Ovary (tissue), 9 donors: Measurements from ENCODE around the gene GPR132. TPM values are rescaled to one million over a fixed set of nuclear protein-coding genes. Genes with fewer than 3 reads are reported as not detected.

Experiments used
- DNase-seq, 5 donors: peaks; one replicate each; pipeline ENCODE4 v3.0.0-alpha.2; 2019 to 2020
- H3K27ac ChIP-seq, 2 donors: fragments of 200-600 bp; one replicate each; pipeline versions ENCODE4 v1.5.1 to v1.8.0; 2019 to 2022
- H3K27me3 ChIP-seq: fragments of 200-600 bp; one replicate; pipeline ENCODE4 v1.8.0; 2022
- H3K36me3 ChIP-seq: fragments of 200-600 bp; sonication (generic); one replicate; pipeline ENCODE4 v1.5.1; 2019
- H3K4me1 ChIP-seq: one replicate; pipeline ENCODE4 v1.8.1; 2013; ENCODE audit warnings: mild to moderate bottlenecking, moderate library complexity; ENCODE audit not compliant: insufficient read depth
- H3K4me3 ChIP-seq: fragments of 200-600 bp; sonication (generic); one replicate; pipeline ENCODE4 v1.5.1; 2017
- H3K9me3 ChIP-seq, 2 donors: fragments of 200-600 bp in 1 of 2; sonication (generic) in 1 of 2; one replicate each; pipeline versions ENCODE4 v1.5.1 to v1.8.1; 2013 to 2019; ENCODE audit warnings: mild to moderate bottlenecking in 1 of 2, moderate library complexity in 1 of 2
- CTCF ChIP-seq, 3 donors: fragments of 450-650 bp in 2 of 3; fragments of 200-600 bp in 1 of 3; IDR thresholded peaks; one replicate each; pipeline versions ENCODE4 v1.5.1 to v1.8.0; 2016 to 2022; ENCODE audit warnings: antibody characterized with exemption in 3 of 3, mild to moderate bottlenecking in 1 of 3
- EP300 ChIP-seq: sonication (generic); formaldehyde crosslinking; IDR thresholded peaks from one replicate; pipeline ENCODE4 v1.6.1; 2017; ENCODE audit warnings: antibody characterized with exemption
- POLR2A ChIP-seq: fragments of 450-650 bp; IDR thresholded peaks from one replicate; pipeline ENCODE4 v1.6.1; 2017; ENCODE audit warnings: antibody characterized with exemption, mild to moderate bottlenecking, moderate library complexity
- WGBS, 3 donors: extraction: QIAGEN DNeasy Blood & Tissue Kit in 1 of 3; methylation state at CpG; one replicate each; pipeline versions ENCODE4 v1.1.5 to v1.1.7; 2013 to 2017; 5-methylcytosine and 5-hydroxymethylcytosine counted together
- intact Hi-C, 4 donors: fragments of 100-400 bp; cut with DNase I; formaldehyde crosslinking; loops; one replicate each; pipeline versions ENCODE4 v1.11.0 to v1.15.1; 2022 to 2023
- polyA plus RNA-seq, 2 donors: library from polyadenylated mRNA; stranded (reverse); fragments of 200-250 nt in 1 of 2; fragments of 350-450 nt in 1 of 2; fragmentation: Illumina TruSeq in 1 of 2; extraction: RNeasy Lipid Tissue Mini Kit (QIAGEN cat#74804) in 1 of 2; gene quantifications; one replicate each; pipeline ENCODE4 v1.2.3, GENCODE V29; 2013 to 2014
- total RNA-seq, 7 donors: library from RNA; depleted of rRNA in 2 of 7; stranded (reverse); fragments of >200 nt in 2 of 7; fragmentation: NEBNext Ultra II Directional in 3 of 7; extraction: Animal tissue kit (Norgen Biotek cat#: 25700) in 3 of 7; gene quantifications; one replicate each; pipeline versions ENCODE4 v1.1.0 to v1.2.4, GENCODE V29; 2016 to 2023
- donor health status: DM: no; HTN: no; CAD: no; lungs with moderate emphysema.
- donor health status: DM: no; HTN: no; CAD: no.
- donor health status: Bipolar disorder and iron deficiency.
- donor health status: DM: yes; HTN: yes; CAD: no.
- donor health status: DM: no; HTN: no; CAD: no.
- donor health status: DM: yes; HTN: yes; CAD: no.

GPR132 gene
- total and polyA plus RNA-seq, 9 donors: 0.27 to 2.0 (median 0.73) TPM

- intact Hi-C loops: no loop called here
- no peak overlapping the region for H3K4me3 ChIP-seq
- no peaks in the 10 kb centered on the region for H3K36me3 ChIP-seq
- 63 to 69% (median 65%) methylated on average over 27 to 30 of the region's 30 CpGs for WGBS, 3 donors
- no peaks in the 10 kb centered on the region for H3K4me1 ChIP-seq
- no peaks in the 10 kb centered on the region for H3K27me3 ChIP-seq
- no peak for DNase-seq
- TF ChIP-seq EP300: no peak
- TF ChIP-seq POLR2A: no peak
- no peak for TF ChIP-seq CTCF (IDR thresholded peaks at IDR 0.05)
- no peaks in the 10 kb centered on the region for H3K9me3 ChIP-seq
- H3K27ac ChIP-seq: no peak overlapping the region
Observed at GRCh38 chr14:105060751-105061427, 4.3 kb downstream of the GPR132 start.

GRCh38 chr14:105059925-105060565 lies 5.2 kb downstream of the GPR132 start:
- Histone ChIP-seq H3K27ac (no peak overlapping the region), H3K4me3 (no peak overlapping the region), H3K9me3 (no peaks in the 10 kb centered on the region), H3K36me3 (no peaks in the 10 kb centered on the region), H3K27me3 (no peaks in the 10 kb centered on the region), H3K4me1 (no peaks in the 10 kb centered on the region)
- DNase-seq: no peak
- intact Hi-C loops: no loop called here
- WGBS, 3 donors: 75 to 85% (median 78%) methylated on average over 16 of the region's 16 CpGs
- TF ChIP-seq POLR2A (no peak), EP300 (no peak), CTCF (IDR thresholded peaks at IDR 0.05) (no peak)

GRCh38 chr14:105059035-105059924 lies 6.0 kb downstream of the GPR132 start:
- WGBS, 3 donors: 65 to 69% (median 67%) methylated on average over 22 of the region's 22 CpGs
- Histone ChIP-seq H3K27ac (no peak overlapping the region), H3K36me3 (no peaks in the 10 kb centered on the region), H3K27me3 (no peaks in the 10 kb centered on the region), H3K9me3 (no peaks in the 10 kb centered on the region), H3K4me3 (no peak overlapping the region), H3K4me1 (no peaks in the 10 kb centered on the region)
- intact Hi-C loops: no loop called here
- no peak for TF ChIP-seq POLR2A
- TF ChIP-seq EP300: no peak
- no peak for TF ChIP-seq CTCF (IDR thresholded peaks at IDR 0.05)
- DNase-seq: no peak

- Histone ChIP-seq H3K9me3 (no peaks in the 10 kb centered on the region), H3K27ac (no peak overlapping the region), H3K36me3 (no peaks in the 10 kb centered on the region), H3K4me1 (no peaks in the 10 kb centered on the region), H3K27me3 (no peaks in the 10 kb centered on the region), H3K4me3 (no peak overlapping the region)
- TF ChIP-seq CTCF (IDR thresholded peaks at IDR 0.05) (no peak), EP300 (no peak)
- intact Hi-C loops: no loop called here
- DNase-seq: no peak
- WGBS, 3 donors: 86 to 87% (median 86%) methylated on average over 14 of the region's 14 CpGs
Observed at GRCh38 chr14:105058521-105059034, 6.7 kb downstream of the GPR132 start.
